GM18861 (cell line): ENCODE data around the gene COG7.
"Not testable (repeated sequence)": the region's sequence is repeated elsewhere in the genome, so short reads cannot be mapped to it uniquely, and the experiment has no call there.

Source experiments
- ATAC-seq: cut with Tn5 transposase; IDR thresholded peaks from one replicate; pipeline ENCODE4 v1.9.1; 2021; ENCODE audit not compliant: unreplicated experiment

Gene COG7

DNA sequence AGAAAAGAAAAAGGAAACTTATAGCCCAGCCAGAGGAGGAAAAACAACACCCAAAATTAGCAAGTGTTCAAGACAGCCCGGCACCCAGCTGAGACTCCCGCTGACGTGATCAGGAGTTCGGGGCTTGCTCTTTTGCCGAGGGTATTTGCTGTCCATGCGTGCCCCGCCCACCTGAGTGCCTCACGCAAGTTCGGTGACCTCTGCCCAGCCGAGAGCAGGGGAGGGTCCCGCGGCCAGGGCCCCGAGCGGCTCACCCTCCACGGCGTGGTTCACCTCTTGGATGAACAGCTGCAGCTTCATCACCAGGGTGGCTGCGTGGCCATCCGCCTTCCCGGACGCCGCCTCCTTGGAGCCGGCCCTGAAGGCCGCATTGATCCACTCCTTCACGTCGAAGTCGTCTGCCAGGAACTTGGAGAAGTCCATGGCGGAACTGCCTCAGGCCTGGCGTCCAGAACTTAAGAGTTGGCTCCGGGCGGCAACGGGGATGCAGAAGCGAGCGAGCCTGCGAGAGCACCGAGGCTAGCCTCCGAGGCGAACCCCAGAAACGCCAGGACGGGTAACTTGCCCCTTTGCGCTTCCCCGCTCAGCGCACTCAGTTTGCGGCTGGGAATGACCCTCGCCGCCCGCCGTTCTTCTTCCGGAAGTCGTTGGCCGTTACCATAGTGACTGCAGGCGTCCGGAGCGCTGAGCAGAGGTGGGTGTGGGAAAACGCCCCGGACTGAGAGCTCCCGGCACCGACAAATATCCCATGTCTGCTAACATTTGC lies at the start of gene COG7:
COG7 (minus strand) TSS at position 618 of the 766 bp plus-strand sequence; CDS start at position 423, 195 bp downstream.
- peak; percentile 76 for ATAC-seq

DNA sequence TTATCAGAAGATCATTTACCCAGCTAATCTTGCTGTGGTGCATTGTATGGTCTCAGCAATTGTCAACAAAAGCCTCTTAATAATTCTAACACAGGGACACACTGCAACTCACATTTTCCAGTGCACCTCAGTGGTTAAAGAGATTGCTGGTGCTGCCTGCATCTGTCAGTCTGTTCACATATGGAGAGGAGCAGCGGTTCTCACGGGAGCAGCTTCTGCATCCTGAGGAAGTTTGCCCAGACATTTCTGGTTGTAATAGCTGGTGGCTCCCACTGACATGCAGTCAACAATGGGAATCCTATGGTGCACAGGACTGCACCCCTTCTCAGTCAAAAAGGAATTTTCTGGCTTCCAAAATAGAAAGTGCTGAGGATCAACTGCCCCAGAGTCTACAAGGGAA lies 49.5 kb upstream of the COG7 start:
- ATAC-seq, result no peak

DNA sequence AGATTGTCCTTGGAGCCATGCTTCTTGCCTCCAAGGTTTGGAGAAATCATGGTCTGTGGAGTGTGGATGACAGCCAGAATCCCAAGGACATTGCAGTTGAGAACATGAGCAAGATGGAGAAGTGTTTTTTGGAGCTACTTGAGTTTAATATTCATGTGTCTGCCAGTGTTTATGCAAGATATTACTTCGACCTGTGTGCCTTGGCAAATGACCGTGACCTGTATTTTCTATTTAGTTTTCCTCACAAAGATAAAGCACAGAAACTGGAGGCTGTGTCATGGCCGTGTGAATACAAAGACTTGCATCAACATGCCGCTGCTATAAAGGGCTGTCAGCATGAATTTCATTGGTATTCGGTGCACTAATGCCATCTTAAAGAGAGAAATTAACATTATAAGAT lies 48.3 kb upstream of the COG7 start:
- no peak for ATAC-seq

DNA sequence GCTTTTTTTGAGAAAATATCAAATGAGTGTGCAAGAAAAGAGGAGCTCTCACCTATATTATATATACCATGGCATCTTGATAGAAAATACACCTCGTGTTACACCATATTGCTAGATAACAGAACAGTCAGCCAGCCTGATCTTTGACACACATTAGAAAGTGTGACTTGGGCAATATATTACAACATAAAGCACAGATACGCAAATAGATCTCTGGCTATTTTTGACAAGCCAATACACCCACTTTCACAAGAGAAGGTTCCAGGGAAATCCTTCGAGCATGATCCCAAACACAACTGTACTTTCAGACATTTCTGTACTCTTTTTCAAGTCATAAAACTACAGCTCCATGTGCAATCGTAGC lies 47.9 kb upstream of the COG7 start:
- no peak for ATAC-seq

DNA sequence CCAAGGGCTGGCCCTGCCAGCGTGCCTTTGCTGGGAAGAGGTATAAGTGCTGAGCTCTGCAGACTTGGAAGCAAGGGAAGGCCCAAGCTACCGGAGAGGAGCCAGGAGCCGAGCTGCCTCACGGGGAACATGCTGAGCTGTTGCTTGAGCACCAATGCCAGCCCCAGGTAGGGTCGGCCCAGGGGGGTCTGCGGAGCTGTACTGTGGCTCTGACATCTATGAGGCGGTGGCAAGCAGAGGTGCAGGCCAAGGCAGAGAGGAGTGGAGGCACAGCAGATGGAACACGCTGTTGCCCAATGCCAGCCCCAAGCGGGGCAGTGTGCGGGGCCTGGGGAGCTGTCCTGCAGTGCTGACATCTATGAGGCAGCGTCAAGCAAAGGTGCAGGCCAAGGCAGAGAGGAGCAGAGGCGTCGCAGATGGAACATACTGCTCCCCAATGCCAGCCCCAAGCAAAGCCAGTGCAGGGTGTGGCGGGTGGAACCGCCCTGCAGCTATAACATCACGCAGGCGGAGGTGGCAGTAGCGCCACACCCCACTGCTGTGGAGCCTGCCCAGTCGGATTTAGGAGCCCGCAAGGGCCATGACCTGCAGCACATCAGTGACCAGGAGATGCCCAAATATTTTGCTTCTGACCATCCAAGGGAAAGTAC lies 47.3 kb upstream of the COG7 start:
- ATAC-seq, result no peak

DNA sequence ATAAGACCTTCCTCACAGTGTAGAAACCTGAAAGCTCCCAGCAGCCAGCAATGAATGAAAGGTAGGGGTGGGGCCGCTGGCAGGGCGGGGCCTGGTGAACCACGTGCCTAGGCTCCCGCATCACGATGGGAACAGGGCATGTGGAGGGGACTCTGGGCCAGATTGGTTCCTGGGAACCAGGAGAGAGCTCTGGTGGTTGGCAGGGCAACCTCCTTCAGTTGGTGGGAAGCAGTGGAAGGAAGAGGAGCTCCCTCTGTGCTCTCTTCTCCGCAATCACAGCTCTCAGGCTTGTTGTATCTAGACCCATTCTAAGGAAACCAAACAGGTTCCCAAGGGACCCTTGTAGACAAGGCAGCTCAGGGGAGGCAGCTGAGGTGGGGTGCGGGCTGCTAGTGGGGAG lies 46.8 kb upstream of the COG7 start:
- no peak for ATAC-seq

DNA sequence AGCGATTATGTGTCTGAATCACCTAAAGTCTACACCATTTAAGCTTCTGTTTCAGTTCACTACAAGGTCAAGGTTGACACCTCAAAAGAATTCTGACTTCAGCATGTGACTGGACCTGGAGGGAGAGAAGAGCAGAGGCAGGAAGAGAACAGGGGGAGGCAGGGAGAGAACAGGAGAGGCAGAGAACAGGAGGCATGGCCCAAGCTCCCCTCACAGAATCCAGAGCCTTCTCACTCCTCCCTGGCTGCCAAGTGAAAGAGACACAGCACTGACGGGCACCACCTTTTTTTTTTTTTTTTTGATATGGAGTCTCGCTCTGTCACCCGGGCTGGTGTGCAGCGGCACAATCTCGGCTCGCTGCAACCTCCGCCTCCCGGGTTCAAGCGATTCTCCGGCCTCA lies 45.9 kb upstream of the COG7 start:
- no peak for ATAC-seq

DNA sequence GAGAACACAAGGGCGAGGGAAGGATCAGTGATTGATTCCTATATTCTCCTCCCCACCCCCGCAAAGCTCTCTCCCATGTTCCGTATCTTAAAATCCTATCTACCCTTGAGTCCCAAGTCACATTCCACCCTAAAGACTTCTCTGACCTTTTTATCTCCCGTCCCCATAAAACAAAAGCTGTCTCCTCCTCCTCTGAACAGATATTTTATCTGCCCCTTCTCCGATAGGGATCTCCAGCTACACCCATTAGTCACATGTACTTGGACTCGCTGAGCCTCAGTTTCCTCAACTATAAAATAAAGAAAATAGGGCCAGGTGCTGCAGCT lies 44.5 kb upstream of the COG7 start:
- ATAC-seq, result no peak

DNA sequence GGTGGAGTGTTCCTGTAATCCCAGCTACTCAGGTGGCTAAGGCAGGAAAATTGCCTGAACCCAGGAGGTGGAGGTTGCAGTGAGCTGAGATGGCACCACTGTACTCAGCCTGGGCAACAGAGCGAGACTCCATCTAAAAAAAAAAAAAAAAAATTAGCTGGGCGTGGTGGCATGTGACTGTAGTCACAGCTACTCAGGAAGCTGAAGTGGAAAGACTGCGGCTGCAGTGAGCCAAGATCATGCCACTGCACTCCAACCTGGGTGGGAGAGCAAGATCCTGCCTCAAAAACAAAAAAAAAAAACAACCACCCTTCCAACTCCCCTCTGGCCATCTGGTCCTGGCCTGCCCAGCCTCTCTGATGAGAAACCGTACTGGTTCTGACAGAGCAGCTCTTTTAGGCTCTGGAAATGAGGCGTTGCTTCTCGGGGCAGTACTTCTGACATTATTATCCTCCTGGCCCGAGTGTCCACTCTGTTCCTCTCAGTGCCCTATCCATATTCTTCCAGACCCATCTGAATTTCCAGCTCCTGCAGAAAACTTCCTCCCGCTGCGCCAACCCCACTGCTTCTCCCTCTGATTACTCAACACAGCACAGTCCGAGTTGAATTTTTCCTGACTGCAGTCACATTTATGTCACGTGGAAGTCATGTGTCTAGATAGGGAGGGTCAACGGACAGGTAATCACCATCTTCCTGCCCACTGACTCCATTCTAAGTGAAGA lies 44.0 kb upstream of the COG7 start:
- no peak for ATAC-seq

DNA sequence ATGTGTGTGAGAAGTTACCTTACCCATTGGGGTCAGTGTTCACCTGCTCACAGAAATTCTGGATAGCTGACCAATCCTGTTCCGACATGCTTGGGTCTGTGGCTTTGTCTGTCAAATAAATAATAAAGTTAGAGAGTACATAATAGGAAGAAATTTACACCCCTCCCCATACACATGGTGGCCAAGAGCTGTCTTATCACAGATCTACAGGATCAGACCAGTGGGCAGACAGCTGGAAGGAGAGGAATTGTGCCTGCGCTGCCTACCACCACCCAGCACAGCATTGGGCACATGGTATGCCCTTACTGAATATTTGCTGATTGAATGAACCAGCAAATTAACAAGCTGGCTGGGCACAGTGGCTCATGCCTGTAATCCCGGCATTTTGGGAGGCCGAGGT lies 42.7 kb upstream of the COG7 start:
- no peak for ATAC-seq

DNA sequence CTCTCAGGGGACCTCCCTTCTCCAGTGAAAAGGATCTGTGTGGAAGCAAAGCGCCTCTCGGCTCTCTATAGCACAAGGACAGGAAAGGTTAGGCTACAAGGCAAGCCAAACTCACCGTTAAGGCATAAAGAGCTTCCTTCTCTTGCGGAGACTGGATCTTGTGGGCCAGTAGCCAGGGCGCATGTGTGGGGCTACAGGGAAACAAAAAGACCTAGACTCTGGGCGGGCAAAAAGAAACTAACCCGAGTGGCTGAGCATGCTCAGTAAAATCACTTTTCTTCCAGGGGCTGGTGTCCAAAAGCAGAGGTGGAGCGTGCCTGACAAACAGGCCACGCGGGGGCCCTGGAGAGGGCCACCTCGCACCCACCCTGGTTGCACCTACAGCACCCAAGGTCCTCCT lies 41.2 kb upstream of the COG7 start:
- no peak for ATAC-seq

DNA sequence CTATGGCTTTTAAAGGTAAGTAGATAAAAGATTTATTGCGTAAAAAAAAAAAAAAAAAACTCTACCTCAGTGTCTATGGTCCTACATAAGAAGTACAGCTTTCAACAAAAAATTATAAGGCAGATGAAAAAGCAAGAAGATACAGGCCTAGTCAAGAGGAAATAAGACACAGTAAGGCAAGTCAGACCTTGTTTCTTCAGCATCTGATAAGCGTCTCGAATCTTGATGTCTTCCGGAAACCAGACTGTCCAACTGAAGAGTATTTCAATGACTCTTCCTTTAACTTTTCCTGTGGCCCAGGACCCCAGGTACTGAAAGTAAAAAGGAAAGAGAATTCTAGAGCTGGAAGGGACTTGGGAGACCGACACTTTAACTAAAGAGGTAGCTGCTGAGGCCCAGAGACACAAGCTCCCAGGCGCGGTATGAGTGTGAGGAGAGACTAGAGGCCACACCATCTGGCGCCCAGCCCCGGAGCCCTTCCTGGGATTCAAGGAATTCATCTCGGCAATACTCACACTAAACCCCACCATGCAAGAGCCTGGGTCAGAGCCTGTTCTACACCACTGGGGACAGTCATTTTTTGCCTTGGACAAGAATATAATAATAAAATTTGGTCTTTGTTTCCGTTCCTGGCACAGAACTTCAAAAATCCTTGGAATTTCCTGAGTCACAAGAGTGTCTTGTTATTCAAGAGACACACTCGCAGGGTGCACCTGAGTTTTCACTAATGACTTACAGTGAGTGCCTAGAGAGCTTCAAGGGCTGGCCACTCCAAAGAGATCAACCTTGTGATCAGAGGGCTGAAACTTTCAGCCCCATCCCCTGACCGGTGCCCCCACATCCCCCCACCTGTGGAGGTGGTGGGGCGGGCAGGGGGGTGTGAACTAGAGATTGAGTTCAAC lies 38.8 kb upstream of the COG7 start:
- no peak for ATAC-seq

DNA sequence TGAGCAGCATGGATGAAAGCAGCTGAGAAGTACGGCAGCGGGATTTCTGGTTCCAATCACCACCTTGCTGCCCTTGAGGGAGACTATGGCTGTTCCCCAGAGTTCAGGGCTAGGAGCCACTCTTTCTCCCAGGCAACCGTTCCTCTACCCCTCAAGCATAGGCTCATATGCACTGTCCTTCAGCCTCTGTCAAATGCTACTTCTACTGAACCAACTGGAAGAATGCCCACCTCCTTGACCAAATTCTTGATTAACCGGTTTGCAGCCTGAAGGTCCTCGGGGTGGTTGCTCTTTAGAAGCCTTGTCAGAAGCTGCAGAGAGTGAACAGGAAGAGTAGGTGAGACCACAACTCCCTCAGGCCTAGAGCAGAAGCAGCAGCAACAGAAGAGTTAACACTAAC lies 33.5 kb upstream of the COG7 start:
- ATAC-seq, result no peak

DNA sequence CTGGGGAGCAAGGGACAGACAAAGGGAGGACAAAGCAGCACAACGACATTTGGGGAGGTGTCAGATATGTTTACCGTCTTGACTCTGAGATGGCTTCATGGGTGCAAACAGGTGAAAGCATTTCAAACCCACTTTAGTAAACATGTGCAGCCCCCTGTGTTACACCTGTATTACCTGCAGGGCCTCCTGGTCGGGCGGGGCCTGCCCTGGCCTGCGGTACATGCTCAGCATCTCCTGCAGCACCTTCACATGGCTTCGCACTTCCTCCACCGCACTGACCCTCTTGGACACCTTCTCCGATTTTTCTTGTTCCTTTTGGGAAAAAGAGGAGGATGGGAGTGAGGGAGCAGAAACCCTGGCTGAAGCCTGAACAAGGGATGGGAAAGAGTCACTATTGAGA lies 32.9 kb upstream of the COG7 start:
- ATAC-seq, result no peak

DNA sequence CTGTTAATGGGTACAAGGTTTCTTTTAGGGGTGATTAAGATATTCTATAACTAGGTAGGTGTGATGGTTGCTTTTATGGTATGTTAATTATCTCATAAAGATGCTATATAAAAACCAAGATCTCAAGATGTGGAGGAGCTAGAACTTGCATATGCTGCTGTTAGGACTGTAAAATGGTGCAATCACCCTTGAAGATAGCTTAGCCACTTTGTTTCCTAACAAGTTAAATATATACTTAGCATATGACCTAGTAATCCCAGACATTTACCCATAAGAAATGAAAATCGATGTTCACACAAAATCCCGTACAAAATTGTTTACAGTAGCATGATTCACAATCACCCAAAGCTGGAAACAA lies 32.2 kb upstream of the COG7 start:
- ATAC-seq, result no peak

DNA sequence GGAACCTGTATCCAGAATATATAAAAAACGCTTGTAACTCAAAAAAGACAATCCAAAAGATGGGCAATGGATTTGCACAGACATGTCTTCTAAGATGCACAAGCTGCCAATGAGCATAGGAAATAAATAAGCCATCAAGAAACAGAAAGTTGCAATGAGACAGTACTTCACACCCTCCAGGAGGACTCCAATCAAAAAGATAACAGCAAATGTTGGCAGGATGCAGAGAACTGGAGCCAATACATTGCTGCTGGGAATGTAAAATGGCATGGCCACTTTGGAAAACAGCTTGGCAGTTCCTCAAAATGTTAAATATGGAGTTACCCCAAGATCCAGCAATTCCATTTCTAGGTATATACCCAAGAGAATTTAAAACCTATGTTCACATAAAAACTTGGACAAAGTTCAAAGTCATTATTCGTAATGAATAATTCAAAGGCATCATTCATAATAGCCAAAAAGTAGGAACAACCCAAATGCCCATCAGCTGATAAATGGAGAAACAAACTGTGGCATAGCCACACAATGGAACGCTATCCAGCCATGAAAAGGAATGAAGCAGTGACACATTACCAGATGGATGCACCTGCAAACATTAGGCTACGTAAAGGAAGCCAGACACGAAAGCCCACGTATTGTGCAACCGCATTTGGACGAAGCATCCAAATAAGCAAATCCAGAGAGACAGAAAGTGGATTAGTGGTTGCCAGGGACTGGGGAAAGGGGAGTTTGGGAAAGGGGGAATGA lies 31.7 kb upstream of the COG7 start:
- ATAC-seq, result no peak

DNA sequence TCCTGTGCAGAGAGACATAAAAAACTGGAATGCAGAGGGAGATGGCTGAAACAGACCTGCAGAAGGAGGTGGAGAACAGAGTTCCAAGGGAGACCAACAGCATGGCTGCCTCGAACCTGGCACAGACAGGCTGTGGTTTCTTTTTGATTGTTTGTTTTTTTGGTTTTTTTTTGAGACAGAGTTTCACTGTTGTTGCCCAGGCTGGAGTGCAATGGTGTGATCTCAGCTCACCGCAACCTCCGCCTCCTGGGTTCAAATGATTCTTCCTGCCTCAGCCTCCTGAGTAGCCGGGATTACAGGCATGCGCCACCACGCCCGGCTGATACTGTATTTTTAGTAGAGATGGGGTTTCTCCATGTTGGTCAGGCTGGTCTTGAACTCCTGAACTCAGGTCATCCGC lies 30.5 kb upstream of the COG7 start:
- ATAC-seq, result not testable (repeated sequence)

DNA sequence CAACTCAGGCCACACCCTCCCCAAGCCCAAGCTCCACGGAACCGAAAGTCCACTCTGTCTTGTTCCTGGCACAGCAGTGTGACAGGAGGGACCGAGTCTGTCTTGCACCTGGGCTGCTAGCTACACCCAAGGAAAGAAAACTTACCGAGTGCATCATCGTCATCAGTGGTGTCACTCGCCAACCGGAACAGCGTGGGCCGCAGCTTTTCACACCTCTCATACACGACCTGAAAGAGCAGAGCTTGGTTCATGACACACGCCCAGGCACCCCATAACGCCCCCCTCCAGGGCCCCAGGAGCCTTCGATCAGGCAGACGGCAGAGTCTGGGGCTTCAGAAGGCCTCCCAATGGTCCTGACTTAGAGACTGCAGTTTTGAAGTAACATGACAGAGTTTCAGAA lies 29.8 kb upstream of the COG7 start:
- ATAC-seq, result no peak

DNA sequence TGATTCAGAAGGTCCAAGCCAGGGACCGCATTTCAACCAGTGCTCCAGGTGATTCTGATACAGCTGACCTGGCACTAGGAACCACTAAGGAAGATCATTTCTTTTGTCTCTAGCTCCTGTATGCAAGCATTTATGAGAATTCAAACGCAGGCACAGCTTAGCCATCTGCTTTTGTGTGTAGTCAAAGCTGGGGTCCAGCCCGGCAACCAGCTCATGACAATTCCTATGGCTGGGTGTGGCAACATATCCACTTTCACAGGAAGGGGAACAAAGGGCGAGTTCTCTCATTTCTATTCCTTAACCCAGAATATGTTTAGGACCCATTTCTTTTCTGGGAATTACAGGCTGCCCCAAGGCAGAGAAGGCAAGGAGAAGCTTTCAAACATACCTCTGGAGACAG lies 27.3 kb upstream of the COG7 start:
- ATAC-seq, result no peak

DNA sequence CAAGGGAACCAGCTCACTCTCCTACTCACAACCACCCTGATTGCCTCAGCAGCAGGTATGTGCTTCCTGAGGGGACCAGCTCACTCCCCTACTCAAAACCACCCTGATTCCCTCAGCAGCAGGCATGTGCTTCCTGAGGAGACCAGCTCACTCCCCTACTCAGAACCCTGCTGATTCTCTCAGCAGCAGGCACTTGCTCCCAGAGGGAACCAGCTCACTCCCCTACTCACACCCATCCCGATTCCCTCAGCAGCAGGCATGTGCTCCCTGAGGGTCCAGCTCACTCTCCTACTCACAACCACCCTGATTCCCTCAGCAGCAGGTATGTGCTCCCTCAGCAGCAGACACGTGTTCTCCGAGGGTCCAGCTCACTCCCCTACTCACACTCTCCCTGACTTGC lies 26.1 kb upstream of the COG7 start:
- ATAC-seq, result no peak

DNA sequence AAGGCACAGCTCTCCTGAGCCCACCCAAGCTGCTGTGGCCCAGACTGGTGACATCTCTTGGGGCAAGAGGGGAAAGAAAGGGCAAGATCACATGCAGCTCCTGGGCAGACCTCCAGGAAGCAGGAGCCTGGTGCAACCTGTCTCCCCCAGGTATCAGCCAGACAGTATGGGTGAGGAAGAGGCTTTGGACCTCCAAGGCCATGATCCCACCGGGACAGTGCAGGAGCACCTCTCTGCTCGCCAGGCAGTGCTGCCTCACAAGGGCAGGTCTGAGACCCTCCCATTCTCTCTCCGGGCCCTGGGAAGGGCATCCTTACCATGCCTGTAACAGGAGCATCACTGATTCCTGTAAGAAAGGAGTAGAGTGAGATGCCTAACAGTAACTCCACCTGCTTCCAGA lies 25.6 kb upstream of the COG7 start:
- no peak for ATAC-seq
